TTC549 (cell line): Measurements from ENCODE around the gene TBX2.
"Not testable (repeated sequence)": the region's sequence is repeated elsewhere in the genome, so short reads cannot be mapped to it uniquely, and the experiment has no call there.

Source experiments
- FAIRE-seq: peaks from 2 replicates; lab custom pipeline; 2012; peaks lifted over from hg19 to GRCh38; lab: Jason Lieb, UNC

The TBX2 gene

GRCh38 chr17:61436273-61436672 lies 36.6 kb downstream of the TBX2 start:
- FAIRE-seq, result no peak

- FAIRE-seq, result no peak
Observed at GRCh38 chr17:61436995-61437704, 37.5 kb downstream of the TBX2 start.

GRCh38 chr17:61440697-61441096 lies 41.1 kb downstream of the TBX2 start:
- FAIRE-seq, result no peak

GRCh38 chr17:61441507-61441906 lies 41.9 kb downstream of the TBX2 start:
- not testable (repeated sequence) for FAIRE-seq

- no peak for FAIRE-seq
Observed at GRCh38 chr17:61442136-61442775, 42.6 kb downstream of the TBX2 start.

- FAIRE-seq, result no peak
Observed at GRCh38 chr17:61442878-61443474, 43.3 kb downstream of the TBX2 start.

GRCh38 chr17:61443475-61443882 lies 43.8 kb downstream of the TBX2 start:
- no peak for FAIRE-seq

- FAIRE-seq, result no peak
Observed at GRCh38 chr17:61444075-61444474, 44.4 kb downstream of the TBX2 start.

GRCh38 chr17:61444831-61445230 lies 45.2 kb downstream of the TBX2 start:
- no peak for FAIRE-seq

GRCh38 chr17:61447358-61447757 lies 47.7 kb downstream of the TBX2 start:
- FAIRE-seq, result no peak

GRCh38 chr17:61448042-61448441 lies 48.4 kb downstream of the TBX2 start:
- no peak for FAIRE-seq

- not testable (repeated sequence) for FAIRE-seq
Observed at GRCh38 chr17:61449140-61449539, 49.5 kb downstream of the TBX2 start.

GRCh38 chr17:61449707-61450640 lies 50.3 kb downstream of the TBX2 start:
- FAIRE-seq, result no peak

GRCh38 chr17:61450641-61451537 lies 51.2 kb downstream of the TBX2 start:
- no peak for FAIRE-seq

- no peak for FAIRE-seq
Observed at GRCh38 chr17:61451538-61452300, 52.1 kb downstream of the TBX2 start.

GRCh38 chr17:61452301-61453290 lies 53.0 kb downstream of the TBX2 start, which contains the start of gene TBX4:
TBX4 (plus strand) TSS chr17:61452422; CDS start chr17:61456491, 4,069 bp downstream.
- no peak for FAIRE-seq

GRCh38 chr17:61453566-61454380 lies 54.1 kb downstream of the TBX2 start:
- FAIRE-seq, result no peak
